ENCODE results near the gene ARMC7.
"Not testable (repeated sequence)": the region's sequence is repeated elsewhere in the genome, so short reads cannot be mapped to it uniquely, and the experiment has no call there.

ARMC7 gene

DNA sequence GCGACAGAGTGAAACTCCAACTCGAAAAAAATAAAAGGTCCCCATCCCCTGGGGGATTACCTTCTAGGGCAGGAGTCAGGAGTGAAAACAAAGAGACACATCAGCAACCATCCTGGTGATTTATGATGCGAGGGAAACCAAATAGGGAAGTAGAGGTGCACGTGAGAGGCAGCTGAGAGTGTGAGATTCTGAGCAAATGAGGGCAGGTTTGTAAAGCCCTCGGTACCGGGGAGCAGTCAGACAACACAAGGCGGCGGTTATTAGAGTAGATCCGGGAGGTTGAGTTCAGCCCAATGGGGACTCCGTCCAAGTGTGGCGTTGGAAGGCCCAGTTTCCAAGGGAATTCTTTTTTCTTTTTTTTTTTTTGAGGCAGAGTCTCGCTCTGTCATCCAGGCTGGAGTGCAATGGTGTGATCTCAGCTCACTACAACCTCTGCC lies 7.4 kb upstream of the ARMC7 start:
- DNase-seq: no peak

DNA sequence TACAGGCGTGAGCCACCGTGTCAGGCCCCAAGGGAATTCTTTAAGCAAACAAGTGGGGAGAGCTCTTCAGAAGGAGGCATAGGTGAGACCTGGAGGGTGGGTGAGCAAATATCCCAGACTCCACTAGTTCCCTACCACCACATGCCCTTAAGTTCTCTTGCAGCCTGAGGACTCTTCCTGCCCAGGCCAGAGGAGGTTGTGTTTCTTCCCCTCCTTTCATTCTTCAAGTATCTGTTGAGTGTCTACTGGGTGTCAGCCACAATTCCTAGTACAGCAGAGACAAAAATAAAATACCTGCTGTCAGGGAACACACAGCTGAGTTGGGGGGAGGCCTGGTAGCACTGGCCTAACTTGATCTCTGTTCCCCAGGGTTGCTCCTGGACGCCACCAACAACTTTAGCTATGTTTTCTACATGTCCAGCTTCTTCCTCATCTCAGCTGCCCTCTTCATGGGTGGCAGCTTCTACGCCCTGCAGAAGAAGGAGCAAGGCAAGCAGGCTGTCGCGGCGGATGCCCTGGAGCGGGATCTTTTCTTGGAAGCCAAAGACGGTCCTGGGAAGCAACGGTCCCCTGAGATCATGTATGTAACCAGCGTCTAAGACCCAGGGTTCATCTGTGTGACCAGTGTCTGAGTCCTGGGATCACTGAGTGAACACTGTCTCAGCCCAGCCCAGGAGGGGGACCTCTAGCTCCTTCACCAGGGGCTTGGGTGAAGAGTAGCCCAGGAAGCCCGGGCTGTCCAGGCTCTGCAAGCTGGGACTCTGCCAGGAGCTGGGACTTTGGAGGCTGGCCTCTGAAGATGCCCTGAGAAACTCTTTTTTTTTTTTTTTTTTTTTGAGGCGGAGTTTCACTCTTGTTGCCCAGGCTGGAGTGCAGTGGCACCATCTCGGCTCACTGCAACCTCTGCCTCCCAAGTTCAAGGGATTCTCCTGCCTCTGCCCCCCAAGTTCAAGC lies 5.9 kb upstream of the ARMC7 start:
- DNase-seq: no peak

DNA sequence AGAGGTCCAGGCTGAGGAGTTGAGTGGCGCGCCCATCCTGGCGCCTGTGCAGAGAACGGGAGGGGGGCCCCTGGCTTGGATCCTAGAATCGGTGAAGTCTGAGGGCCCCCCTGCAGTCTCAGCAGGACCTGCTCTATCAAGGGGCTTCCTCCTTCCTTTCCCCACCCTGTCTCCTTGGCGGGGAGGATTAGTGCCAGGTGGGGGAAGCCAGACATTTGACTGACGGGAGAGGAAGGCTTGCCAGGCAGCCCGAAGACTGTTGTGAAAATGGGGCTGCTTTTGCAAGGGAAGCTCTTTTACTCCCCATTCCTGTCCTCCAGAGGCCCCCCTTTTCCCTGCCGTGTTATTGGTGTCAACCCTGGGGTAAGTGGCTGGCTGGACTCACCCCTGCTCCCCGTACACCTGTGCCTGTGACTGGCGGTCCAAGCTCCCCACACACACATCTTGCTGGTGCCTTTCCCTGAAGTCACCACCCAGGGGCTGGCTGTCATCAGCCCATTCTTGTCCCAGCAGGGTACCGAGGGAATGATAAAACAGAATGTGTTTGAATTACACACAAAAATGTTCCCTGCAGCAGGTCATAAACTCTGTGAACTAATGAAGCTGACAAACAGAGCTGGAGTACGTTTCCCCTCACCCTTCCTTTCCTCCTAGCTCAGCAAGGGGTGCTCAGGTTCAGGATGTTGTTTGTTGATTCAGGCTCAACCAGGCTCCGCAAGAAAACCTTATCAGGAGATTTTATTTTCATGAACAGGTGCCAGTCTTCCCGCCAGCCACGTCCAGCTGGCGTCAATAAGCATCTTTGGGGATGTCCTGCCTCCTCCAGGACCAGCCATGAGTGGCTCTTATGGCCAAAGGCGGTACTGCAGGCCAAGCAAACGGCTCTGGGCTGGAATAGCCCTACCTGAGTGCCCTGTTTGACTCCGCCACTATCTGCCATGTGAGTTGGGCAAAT lies 4.4 kb upstream of the ARMC7 start:
- no peak for DNase-seq

DNA sequence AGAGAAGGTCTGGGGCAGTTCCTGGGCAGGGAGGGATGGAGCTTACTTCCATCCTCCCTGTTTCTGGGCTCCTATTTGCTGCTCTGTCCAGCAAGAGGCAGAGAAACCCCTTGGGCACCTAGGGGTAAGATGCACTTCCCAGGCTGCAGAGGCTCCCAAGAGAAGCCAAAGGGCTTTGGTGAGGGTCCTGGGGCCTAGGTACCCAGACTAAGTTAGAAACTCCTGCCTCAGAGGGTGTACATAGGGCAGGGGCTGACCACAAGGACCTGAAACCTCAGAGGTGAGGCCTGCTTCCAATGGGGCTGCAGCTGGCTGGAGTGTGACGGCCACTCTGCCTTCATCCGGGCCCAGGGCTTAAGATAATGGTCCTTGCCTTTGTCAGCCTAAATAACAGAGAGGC lies 1.6 kb upstream of the ARMC7 start:
- no peak for DNase-seq

DNA sequence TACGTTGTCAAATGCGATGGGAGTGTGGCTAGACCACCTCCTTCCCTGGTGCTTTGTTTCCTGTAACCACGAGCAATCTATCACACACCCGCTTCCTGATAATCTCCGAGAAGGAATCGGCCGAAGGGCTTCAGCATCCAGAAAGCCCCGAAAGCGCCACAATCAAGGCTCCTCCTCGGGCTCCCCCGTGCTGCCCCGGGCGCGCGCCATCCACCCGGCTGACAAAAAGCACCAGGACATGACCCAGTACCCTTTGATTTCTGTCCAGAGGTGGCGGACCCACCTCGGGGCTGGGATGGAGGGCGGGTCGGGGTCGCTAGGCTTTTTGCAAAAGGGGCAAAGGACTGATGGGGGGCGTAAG lies 743 bp upstream of the ARMC7 start:
- DNase-seq: no peak

DNA sequence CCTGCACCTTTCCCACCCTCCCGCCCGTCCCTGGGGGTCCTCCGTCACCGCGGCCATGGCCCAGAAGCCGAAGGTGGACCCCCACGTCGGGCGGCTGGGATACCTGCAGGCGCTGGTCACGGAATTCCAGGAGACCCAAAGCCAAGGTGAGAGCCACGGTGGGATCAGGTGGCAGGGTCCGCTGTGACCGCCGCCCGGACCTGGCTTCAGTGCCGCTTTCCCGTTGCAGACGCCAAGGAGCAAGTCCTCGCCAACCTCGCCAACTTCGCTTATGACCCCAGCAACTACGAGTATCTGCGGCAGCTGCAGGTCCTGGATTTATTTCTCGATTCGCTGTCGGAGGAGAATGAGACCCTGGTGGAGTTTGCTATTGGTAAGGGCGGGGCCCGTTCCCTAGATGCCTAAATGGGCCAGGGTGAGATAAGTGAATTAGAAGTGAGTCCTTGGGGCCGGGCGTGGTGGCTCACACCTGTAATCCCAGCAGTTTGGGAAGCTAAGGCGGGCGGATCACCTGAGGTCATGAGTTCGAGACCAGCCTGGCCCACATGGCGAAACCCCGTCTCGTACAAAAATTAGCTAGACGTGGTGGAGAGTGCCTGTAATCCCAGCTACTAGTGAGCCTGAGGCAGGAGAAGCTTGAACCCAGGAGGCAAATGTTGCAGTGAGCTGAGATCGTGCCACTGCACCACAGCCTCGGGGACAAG lies 617 bp downstream of the ARMC7 start:
- no peak for DNase-seq

DNA sequence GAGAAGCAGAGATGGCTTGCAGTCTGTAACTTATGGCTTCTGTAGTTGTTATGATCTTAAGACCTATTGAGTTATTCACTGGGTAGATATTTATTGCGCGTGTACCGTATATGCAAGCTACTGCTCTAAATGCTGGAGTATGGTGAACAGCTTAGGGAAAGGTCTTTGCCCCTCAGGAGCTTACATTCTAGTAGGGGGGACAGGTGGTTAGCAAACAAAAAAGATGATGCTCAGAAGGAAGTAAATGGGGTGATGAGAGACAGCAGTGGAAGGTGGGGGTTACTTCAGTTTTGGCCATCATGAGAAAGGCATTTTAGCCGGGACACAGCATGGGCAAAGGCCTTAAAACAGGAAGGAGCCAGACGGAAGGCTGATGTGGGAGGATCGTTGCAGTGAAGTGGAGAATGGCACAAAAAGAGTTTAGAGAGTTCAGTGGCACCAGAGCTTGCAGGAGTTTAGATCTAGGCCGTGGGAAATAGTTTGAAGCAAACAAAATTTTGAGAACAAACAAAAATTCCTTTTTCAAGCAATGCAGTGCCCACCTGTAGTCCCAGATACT lies 2.1 kb downstream of the ARMC7 start:
- DNase-seq: no peak

DNA sequence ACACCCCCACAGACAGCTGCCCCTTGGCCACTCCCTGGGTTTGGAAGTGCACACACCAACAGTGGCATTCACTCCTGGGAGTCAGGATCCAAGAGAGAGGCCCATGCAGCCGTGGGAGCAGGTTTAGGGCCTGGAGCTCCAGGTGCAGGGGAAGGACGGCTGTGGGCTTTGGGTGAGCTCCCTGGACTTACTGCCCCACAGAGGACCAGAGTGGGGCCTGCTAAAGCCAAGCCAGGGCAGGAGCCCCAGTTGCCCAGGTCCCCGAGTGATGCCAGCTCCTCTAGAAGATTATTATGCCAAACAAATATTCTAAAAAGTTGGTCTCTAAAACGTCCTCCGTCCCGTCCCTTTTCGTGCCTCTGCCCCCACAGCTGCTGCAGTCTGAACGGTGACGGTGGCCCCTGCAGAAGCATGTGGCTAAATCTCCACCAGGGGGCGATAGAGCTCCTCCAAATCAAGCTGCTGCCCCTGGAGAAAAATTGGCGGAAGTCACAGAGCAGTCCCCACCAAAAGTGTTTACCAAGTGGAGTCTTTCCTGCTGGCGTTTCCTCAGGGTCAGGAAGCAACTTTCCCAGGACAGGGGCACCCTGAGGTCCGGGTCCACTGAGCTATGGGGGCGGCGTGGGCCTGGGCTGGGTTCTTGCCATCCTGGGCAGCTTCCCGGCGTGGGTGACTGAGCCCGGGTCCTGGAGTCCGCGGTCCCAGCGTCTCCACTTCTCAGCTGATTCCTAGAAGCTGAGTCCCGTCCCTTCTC lies 4.2 kb downstream of the ARMC7 start:
- peak; percentile 89 for DNase-seq

DNA sequence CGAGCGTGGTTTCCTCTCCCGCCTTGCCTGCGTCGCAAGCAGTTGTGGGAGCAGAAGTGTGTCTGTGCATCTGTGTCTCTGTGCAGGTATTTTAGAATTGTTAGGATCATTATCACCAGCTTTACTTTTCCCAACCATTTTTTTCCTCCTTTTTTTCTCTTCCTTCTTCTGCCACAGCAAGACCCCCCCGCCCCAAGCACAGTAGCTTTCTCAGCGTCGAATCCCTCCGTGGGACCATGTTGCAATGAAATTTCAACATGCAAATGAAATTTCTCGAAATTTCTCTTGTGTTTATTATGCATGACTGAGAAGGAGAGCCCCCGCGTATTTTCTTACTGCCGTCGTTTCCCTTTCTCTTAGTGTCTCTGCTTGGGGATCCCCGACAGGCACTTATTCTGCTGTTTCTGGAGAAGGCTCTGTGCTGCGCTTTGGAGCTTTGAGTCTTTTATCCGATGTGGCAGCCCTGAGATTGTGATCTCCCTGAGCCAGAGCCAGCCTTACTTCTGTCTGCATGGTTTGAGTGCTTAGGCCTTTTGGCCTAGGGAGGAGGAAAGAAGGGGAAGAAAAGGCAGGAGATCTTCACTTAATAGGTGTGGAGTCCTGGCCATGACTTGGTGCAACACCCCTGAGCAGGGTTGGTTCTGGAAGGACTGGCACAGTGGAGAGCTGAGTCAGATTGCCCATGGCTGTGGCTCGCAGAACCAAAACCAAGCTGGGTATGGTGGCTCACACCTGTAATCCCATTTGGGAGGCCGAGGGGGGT lies 5.0 kb downstream of the ARMC7 start:
- no peak for DNase-seq

DNA sequence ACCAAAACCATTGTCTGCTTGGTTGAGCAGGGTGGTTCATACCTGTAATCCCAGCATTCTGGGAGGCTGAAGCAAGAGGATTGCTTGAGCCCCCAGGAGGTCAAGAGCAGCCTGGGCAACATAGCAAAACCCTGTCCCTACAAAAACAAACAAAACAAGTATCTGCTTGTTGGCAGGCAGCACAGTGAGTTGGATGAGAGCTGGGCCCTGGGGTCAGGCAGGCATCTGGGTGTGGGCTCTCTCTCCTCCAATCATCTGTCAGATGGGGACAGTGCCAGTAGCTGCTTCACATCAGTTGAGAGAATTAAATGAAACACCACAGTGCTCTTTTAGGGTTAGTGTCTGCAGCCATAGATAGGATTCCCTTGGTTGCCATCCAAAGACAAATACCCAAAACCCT lies 5.8 kb downstream of the ARMC7 start:
- DNase-seq: no peak

DNA sequence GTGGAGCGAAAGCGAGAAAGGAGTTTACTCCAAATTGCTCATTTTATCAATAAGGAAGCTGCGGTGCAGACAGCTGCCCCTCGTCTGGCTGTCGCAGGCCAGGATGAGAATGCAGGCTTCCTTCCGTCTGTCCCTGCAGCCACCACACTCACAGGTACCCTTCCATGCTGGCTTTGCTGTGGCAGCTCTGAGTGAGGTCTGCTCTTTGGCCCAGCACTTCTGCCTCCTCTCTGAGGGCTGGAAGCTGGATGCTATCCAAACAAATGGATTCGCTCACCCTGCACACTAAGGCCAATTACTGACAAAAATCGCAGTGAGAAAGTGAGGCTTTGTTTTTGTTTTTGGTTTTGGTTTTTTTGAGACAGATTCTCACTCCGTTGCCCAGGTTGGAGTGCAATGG lies 7.0 kb downstream of the ARMC7 start:
- no peak for DNase-seq

DNA sequence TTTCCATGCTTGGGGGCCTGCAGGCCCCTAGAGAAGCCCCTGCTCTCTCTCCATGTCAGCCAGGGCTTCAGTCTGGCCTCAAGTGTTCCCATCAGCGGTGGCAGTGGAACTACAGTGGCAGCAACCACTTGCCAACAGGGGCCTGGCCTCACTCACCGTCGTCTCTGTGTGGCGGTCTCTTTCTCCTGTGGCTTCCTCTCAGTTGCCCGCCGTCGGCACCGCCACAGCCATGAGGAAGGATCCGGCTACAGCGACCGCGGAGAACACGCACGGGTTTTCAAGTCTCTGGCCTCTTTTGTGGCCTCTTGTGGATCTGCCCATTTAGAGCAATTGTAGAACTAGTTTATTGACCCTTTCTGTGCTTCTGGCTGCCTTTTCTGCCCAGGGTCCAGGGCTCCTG lies 8.5 kb downstream of the ARMC7 start:
- DNase-seq: no peak

DNA sequence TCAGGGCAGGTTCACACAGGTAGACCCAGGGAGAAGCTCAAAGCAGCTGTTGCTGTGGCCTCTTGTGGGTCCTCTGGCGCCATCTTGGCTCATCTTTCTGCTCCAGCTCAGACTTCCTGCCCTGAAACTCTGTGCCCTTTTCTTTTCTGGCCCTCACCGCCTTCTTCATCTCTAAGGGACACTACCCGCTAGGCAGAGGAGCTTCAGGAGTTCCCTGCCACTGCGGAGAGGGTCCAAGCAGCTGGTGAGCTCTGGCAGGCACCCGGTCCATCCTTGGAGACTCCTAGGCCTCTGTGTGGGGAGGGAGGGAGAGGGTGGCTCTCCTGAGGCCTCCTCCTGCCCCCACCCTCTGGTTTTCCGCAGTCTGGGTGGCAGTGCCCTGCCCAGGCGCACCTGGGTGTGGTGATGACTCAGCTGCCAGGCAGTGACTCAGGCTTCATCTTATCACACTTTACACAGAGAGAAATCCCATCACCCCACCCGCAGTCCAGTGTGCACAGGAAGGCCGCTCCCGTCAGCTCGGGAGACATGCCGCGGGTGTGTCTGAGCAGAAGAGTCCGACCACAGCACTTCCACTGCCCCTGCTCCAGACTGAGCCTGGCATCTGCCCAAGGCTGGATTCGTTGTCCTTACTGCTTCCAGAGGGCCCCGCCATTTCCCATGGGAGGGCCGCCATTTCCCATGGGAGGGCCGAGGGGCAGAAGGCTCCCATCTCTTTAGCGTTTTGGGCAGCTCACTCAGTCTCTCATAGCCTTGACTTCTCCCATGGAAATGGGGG lies 14.5 kb downstream of the ARMC7 start:
- DNase-seq: no peak

DNA sequence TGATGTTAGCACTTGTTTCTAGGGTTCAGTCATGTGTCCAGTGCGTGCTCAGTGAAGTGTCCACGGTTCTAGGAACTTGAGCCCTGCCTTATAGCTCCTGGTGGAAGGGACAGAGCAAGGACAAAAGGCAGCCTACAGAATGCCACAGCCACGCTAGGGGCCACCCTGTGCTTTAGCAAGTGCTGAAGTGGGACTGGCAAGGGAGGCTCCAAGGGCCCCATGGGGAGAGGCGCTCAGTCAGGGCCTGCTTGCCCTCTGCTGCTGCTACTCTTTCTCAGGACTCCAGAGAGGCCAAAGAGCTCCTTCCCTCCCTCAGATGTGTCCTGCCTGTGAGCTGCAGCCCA lies 15.0 kb downstream of the ARMC7 start:
- DNase-seq: no peak

DNA sequence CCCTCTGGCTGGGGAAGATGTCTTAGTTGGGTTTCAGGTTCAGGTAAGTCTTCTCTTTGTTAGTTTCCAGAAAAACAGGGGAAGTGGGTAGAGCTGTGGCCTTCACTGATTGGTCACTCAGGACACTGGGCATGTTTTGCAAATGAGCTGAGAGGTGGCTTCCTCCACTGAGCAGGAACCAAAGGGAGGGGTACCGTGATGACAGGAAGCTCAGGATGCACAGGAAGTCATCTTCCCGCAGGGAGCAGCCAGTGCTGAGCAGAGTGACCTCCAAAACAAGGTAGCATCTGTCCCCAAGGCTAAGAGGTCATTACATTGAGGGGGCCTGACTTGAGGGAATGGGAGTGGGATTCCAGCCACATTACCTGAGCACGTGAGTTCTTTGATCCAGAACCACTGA lies 16.2 kb downstream of the ARMC7 start:
- no peak for DNase-seq

DNA sequence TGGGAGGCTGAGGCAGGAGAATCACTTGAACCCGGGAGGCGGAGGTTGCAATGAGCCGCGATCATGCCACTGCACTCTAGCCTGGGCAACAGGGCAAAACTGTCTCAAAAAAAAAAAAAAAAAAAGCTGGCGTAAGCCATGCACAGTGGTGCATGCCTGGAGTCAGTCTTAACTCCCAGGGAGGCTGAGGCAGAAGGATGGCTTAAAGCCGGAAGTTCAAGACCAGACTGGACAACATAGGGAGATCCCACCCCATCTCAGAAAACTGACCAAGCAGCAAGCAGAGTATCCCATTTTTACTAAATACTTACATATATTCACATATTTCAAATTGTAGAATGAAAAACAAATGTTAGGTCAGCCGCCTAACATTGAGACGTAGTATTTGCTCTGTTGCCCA lies 17.2 kb downstream of the ARMC7 start:
- no peak for DNase-seq

DNA sequence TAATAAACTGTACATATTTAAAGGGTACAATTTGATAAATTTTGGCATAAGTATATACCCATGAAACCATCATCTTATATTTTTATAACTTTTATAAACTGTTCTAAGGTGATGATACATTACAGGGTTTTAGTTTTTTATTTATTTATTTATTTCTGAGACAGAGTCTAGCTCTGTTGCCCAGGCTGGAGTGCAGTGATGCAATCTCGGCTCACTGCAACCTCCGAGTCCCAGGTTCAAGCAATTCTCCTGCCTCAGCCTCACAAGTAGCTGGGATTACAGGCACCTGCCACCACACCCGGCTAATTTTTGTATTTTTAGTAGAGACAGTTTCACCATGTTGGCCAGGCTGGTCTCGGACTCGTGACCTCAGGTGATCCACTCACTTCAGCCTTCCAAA lies 18.2 kb downstream of the ARMC7 start:
- not testable (repeated sequence) for DNase-seq

DNA sequence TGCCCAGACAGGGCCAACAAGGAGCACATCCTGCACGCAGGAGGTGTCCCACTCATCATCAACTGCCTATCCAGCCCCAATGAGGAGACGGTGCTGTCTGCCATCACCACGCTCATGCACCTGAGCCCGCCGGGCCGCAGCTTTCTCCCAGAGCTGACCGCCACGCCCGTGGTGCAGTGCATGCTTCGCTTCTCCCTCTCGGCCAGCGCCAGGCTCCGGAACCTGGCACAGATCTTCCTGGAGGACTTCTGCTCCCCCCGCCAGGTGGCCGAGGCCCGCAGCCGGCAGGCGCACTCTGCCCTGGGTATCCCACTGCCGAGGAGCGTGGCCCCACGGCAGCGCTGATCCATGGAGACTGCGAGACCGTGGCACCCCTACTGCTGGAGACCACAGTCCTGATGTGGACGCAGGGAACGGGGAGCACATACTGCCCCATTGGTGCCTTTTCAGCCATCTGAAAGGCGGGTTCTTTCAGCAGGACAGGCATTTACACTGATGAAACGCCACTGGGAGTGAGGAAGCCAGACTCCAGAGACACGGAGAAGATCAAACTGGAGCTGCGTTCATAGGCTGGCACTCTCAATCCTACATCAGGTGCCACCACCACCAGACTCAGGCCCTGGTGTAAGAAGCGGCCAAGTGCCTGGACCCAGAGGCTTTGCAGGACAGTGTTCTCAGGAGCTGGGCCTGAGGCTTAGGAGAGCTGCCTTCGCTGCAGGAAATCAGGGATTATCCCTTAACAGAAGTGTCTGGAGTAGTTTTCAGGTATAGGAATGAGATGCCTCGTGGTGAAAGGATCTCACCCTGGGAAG lies 19.1 kb downstream of the ARMC7 start:
- no peak for DNase-seq

DNA sequence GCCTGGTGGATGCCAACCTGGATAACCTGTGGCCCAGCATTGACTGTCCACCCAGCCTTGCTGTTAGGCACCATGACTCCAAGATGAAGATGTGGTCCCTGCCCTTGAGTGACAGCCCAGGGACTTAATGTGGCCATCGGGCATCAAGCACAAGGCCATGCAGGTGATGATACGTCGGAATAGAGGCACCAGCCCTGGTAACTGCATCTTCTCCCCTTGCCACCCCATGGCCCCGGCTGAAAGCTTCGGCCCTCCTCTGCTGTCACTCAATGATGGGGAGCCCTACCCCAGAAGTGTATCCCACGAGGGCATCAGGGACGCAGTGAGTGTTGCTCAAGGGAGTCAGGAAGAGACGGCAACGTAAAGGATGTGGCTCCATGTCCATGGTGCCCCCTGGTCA lies 19.8 kb downstream of the ARMC7 start:
- DNase-seq: no peak

Measured in midbrain (tissue), 1 donor.